Vagina (tissue), 2 donors: ENCODE data around the gene LCP1.

ENCODE experiments used
- CTCF ChIP-seq, 3 experiments: fragments of 450-650 bp in 2 of 3; fragments of 200-600 bp in 1 of 3; sonication (generic) in 1 of 3; IDR thresholded peaks; one replicate each; pipeline ENCODE4 v1.5.1; 2017 to 2019; ENCODE audit warnings: antibody characterized with exemption in 3 of 3, mild to moderate bottlenecking in 2 of 3, moderate library complexity in 2 of 3
- POLR2A ChIP-seq, 2 donors: fragments of 450-650 bp; IDR thresholded peaks; one replicate each; pipeline ENCODE4 v1.6.1; 2017; ENCODE audit warnings: antibody characterized with exemption in 2 of 2, mild to moderate bottlenecking in 2 of 2, moderate library complexity in 2 of 2
- POLR2AphosphoS5 ChIP-seq, 2 donors: sonication (generic); formaldehyde crosslinking; IDR thresholded peaks; one replicate each; pipeline ENCODE4 v1.9.0; 2017; ENCODE audit warnings: antibody characterized with exemption in 2 of 2, mild to moderate bottlenecking in 2 of 2, low read depth in 1 of 2; ENCODE audit not compliant: insufficient read depth in 1 of 2

- no peak for TF ChIP-seq CTCF (IDR thresholded peaks at IDR 0.05)
- TF ChIP-seq POLR2AphosphoS5 (IDR thresholded peaks at IDR 0.05; ENCODE audit: insufficient read depth in 1 of 2, low read depth in 1 of 2), result no peak
- TF ChIP-seq POLR2A (IDR thresholded peaks at IDR 0.05), result no peak
Measured at GRCh38 chr13:46113596-46113995, 68.4 kb downstream of the LCP1 start.
